HepG2 (cell line): Measurements from ENCODE around the gene NID1.

Source experiments
- BCL3 ChIP-seq: sonication (generic); formaldehyde crosslinking; IDR thresholded peaks from 2 replicates; pipeline ENCODE4 v1.5.1; 2020; ENCODE audit warnings: mild to moderate bottlenecking, missing genetic modification reagents, moderate library complexity
- POLR2A ChIP-seq, 2 experiments: IDR thresholded peaks; 2 replicates each; pipeline ENCODE4 v1.6.1; 2011; ENCODE audit warnings: low read depth in 2 of 2, low read length in 2 of 2, mild to moderate bottlenecking in 1 of 2, moderate library complexity in 1 of 2; ENCODE audit not compliant: insufficient read depth in 1 of 2
- RBAK ChIP-seq: sonication (generic); formaldehyde crosslinking; IDR thresholded peaks from 2 replicates; pipeline ENCODE4 v1.5.1; 2020; ENCODE audit warnings: mild to moderate bottlenecking, missing genetic modification reagents
- RFX5 ChIP-seq: IDR thresholded peaks from 2 replicates; pipeline ENCODE4 v1.6.1; 2011; ENCODE audit warnings: low read depth, low read length, improper control_type of control experiment
- ZFP82 ChIP-seq: sonication (generic); formaldehyde crosslinking; IDR thresholded peaks from 2 replicates; pipeline ENCODE4 v1.5.1; 2020; ENCODE audit warnings: mild to moderate bottlenecking, missing genetic modification reagents, borderline replicate concordance
- ZHX1 ChIP-seq: sonication (generic); formaldehyde crosslinking; IDR thresholded peaks from 2 replicates; pipeline ENCODE4 v1.8.1; 2022; ENCODE audit warnings: low read depth, mild to moderate bottlenecking, missing genetic modification reagents
- ZNF280D ChIP-seq: sonication (generic); formaldehyde crosslinking; IDR thresholded peaks from 2 replicates; pipeline ENCODE4 v1.5.1; 2020; ENCODE audit warnings: mild to moderate bottlenecking, missing genetic modification reagents

- TF ChIP-seq ZFP82 (no peak), BCL3 (CRISPR knock-in tag) (no peak), RBAK (CRISPR knock-in tag) (no peak), RFX5 (no peak), POLR2A (IDR thresholded peaks at IDR 0.05; ENCODE audit: insufficient read depth in 1 of 2, low read depth in 2 of 2, low read length in 2 of 2) (no peak), ZNF280D (CRISPR knock-in tag) (no peak), ZHX1 (CRISPR knock-in tag) (no peak)
Measured at GRCh38 chr1:236016083-236016482, 48.8 kb downstream of the NID1 start.
